Ovary (tissue), 9 donors: ENCODE data around the gene HSD11B1. TPM values are rescaled to one million over a fixed set of nuclear protein-coding genes. Genes with fewer than 3 reads are reported as not detected.
A peak's percentile ranks its signal among the peaks of the same experiment; 100 is the strongest.

Experiments used
- DNase-seq, 5 donors: peaks; one replicate each; pipeline ENCODE4 v3.0.0-alpha.2; 2019 to 2020
- H3K27ac ChIP-seq, 2 donors: fragments of 200-600 bp; one replicate each; pipeline versions ENCODE4 v1.5.1 to v1.8.0; 2019 to 2022
- H3K27me3 ChIP-seq: fragments of 200-600 bp; one replicate; pipeline ENCODE4 v1.8.0; 2022
- H3K36me3 ChIP-seq: fragments of 200-600 bp; sonication (generic); one replicate; pipeline ENCODE4 v1.5.1; 2019
- H3K4me1 ChIP-seq: one replicate; pipeline ENCODE4 v1.8.1; 2013; ENCODE audit warnings: mild to moderate bottlenecking, moderate library complexity; ENCODE audit not compliant: insufficient read depth
- H3K4me3 ChIP-seq: fragments of 200-600 bp; sonication (generic); one replicate; pipeline ENCODE4 v1.5.1; 2017
- H3K9me3 ChIP-seq, 2 donors: fragments of 200-600 bp in 1 of 2; sonication (generic) in 1 of 2; one replicate each; pipeline versions ENCODE4 v1.5.1 to v1.8.1; 2013 to 2019; ENCODE audit warnings: mild to moderate bottlenecking in 1 of 2, moderate library complexity in 1 of 2
- CTCF ChIP-seq, 3 donors: fragments of 450-650 bp in 2 of 3; fragments of 200-600 bp in 1 of 3; IDR thresholded peaks; one replicate each; pipeline versions ENCODE4 v1.5.1 to v1.8.0; 2016 to 2022; ENCODE audit warnings: antibody characterized with exemption in 3 of 3, mild to moderate bottlenecking in 1 of 3
- EP300 ChIP-seq: sonication (generic); formaldehyde crosslinking; IDR thresholded peaks from one replicate; pipeline ENCODE4 v1.6.1; 2017; ENCODE audit warnings: antibody characterized with exemption
- POLR2A ChIP-seq: fragments of 450-650 bp; IDR thresholded peaks from one replicate; pipeline ENCODE4 v1.6.1; 2017; ENCODE audit warnings: antibody characterized with exemption, mild to moderate bottlenecking, moderate library complexity
- WGBS, 3 donors: extraction: QIAGEN DNeasy Blood & Tissue Kit in 1 of 3; methylation state at CpG; one replicate each; pipeline versions ENCODE4 v1.1.5 to v1.1.7; 2013 to 2017; 5-methylcytosine and 5-hydroxymethylcytosine counted together
- intact Hi-C, 4 donors: fragments of 100-400 bp; cut with DNase I; formaldehyde crosslinking; loops; one replicate each; pipeline versions ENCODE4 v1.11.0 to v1.15.1; 2022 to 2023
- polyA plus RNA-seq, 2 donors: library from polyadenylated mRNA; stranded (reverse); fragments of 200-250 nt in 1 of 2; fragments of 350-450 nt in 1 of 2; fragmentation: Illumina TruSeq in 1 of 2; extraction: RNeasy Lipid Tissue Mini Kit (QIAGEN cat#74804) in 1 of 2; gene quantifications; one replicate each; pipeline ENCODE4 v1.2.3, GENCODE V29; 2013 to 2014
- total RNA-seq, 7 donors: library from RNA; depleted of rRNA in 2 of 7; stranded (reverse); fragments of >200 nt in 2 of 7; fragmentation: NEBNext Ultra II Directional in 3 of 7; extraction: Animal tissue kit (Norgen Biotek cat#: 25700) in 3 of 7; gene quantifications; one replicate each; pipeline versions ENCODE4 v1.1.0 to v1.2.4, GENCODE V29; 2016 to 2023
- donor health status: DM: no; HTN: no; CAD: no; lungs with moderate emphysema.
- donor health status: DM: no; HTN: no; CAD: no.
- donor health status: Bipolar disorder and iron deficiency.
- donor health status: DM: yes; HTN: yes; CAD: no.
- donor health status: DM: no; HTN: no; CAD: no.
- donor health status: DM: yes; HTN: yes; CAD: no.

Gene HSD11B1
- total and polyA plus RNA-seq, 9 donors: 7.4 to 265 (median 57.7) TPM

- WGBS, 3 donors: 60 to 87% (median 77%) methylated on average over 1 of the region's 1 CpG
- no peak for DNase-seq
- Histone ChIP-seq H3K36me3 (no peaks in the 10 kb centered on the region), H3K9me3 (no peaks in the 10 kb centered on the region), H3K4me1 (peaks cover 7% of the 10 kb centered on the region), H3K27ac (no peak overlapping the region), H3K4me3 (no peak overlapping the region), H3K27me3 (no peaks in the 10 kb centered on the region)
- TF ChIP-seq CTCF (IDR thresholded peaks at IDR 0.05) (no peak), POLR2A (no peak), EP300 (no peak)
- intact Hi-C loops: no loop called here
Observed at GRCh38 chr1:209729436-209729835, 24.8 kb downstream of the HSD11B1 start.

DNA sequence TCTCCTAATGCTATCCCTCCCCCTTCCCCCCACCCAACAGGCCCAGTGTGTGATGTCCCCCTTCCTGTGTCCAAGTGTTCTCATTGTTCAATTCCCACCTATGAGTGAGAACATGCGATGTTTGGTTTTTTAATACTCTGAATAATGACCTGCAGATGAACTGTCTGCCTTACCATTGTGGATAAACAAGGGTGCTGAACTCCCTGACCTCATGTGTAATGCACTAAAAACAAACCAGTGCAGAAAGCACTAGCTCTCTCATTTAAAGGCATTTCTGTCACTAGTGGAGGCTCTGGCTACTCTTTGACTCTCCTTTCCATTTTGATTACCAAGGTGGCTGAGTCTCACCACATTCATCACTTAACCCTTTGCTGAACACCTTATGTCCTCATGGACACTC, 28.1 kb downstream of the HSD11B1 start:
- DNase-seq: no peak
- TF ChIP-seq CTCF (IDR thresholded peaks at IDR 0.05) (no peak), POLR2A (no peak), EP300 (no peak)
- intact Hi-C loops: no loop called here

DNA sequence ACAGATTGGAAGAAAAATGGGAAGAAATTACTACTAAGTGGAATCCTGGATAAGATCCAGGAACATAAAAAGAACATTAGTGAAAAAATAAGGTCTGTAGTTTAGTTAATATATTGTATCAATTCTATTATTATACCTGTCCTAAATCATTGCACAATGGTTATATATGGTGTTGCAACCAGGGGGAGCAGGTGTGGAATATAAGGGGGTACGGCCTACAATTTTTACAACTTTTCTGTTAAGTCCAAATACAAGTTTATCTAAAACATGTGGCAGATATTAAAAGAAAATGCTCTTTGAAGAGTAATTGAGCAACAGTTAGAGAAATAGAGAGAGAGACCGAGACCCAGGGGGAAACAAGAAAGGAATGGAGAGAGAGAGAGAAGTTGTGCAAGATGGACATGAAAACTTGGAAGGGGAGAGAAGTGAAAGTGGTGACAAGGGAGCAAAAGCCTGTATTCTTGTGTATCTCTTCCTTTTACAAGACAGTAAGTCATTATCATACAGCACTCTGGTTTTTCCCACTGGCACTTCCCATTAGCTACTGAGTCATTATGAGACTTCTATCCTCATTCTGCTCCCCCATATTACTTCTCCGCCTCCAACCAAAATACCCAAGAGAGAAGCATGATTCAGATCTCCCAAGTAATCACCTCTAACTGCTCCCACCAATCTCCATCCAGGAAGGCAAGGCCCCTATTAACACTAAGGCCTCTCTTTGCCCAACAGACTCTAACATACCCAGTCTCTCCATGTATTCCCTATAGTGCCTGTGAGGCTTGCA, 29.0 kb downstream of the HSD11B1 start:
- intact Hi-C loops: no loop called here
- DNase-seq: no peak
- TF ChIP-seq POLR2A (no peak), EP300 (no peak), CTCF (IDR thresholded peaks at IDR 0.05) (no peak)
- H3K9me3 ChIP-seq: no peaks in the 10 kb centered on the region
- no peaks in the 10 kb centered on the region for H3K27me3 ChIP-seq
- no peak overlapping the region for H3K4me3 ChIP-seq
- H3K27ac ChIP-seq: peak overlapping the region in 1 of 2 donors; percentile 24
- H3K36me3 ChIP-seq: no peaks in the 10 kb centered on the region
- 64 to 88% (median 77%) methylated on average over 3 of the region's 3 CpGs for WGBS, 3 donors
- peaks cover 7% of the 10 kb centered on the region for H3K4me1 ChIP-seq

More for the DNA sequence above, 28.1 kb downstream of the HSD11B1 start:
- 79 to 89% (median 81%) methylated on average over 1 of the region's 1 CpG for WGBS, 3 donors
- H3K9me3 ChIP-seq: no peaks in the 10 kb centered on the region
- no peak overlapping the region for H3K27ac ChIP-seq
- H3K4me3 ChIP-seq: no peak overlapping the region
- peaks cover 7% of the 10 kb centered on the region for H3K4me1 ChIP-seq
- H3K36me3 ChIP-seq: no peaks in the 10 kb centered on the region
- H3K27me3 ChIP-seq: no peaks in the 10 kb centered on the region

- Histone ChIP-seq H3K4me3 (no peak overlapping the region), H3K4me1 (peaks cover 7% of the 10 kb centered on the region)
- intact Hi-C loops: no loop called here
Observed at GRCh38 chr1:209736490-209737117, 32.0 kb downstream of the HSD11B1 start.

More at GRCh38 chr1:209736490-209737117, 32.0 kb downstream of the HSD11B1 start:
- no peak for DNase-seq
- TF ChIP-seq CTCF (IDR thresholded peaks at IDR 0.05) (no peak), EP300 (no peak), POLR2A (no peak)
- 43 to 55% (median 45%) methylated on average over 3 of the region's 3 CpGs for WGBS, 3 donors
- Histone ChIP-seq H3K36me3 (no peaks in the 10 kb centered on the region), H3K27me3 (no peaks in the 10 kb centered on the region), H3K9me3 (no peaks in the 10 kb centered on the region), H3K27ac (no peak overlapping the region)
